ENCODE measurements around the gene S100A8.

GRCh38 chr1:153438599-153438998 lies 47.7 kb upstream of the S100A8 start:
- no peak for TF ChIP-seq SRF (IDR thresholded peaks at IDR 0.05; ENCODE audit: low read depth)
- no peak for TF ChIP-seq POLR2A (IDR thresholded peaks at IDR 0.05; ENCODE audit: borderline replicate concordance, extremely low read depth, insufficient read depth, insufficient read length)
- no peak for TF ChIP-seq ZNF274 (IDR thresholded peaks at IDR 0.05; ENCODE audit: low read depth, low read length)
- no peak for TF ChIP-seq CTCF (IDR thresholded peaks at IDR 0.05 in 2 of 3, conservative IDR thresholded peaks at IDR 0.05 in 1 of 3; ENCODE audit: borderline replicate concordance in 1 of 3, insufficient read depth in 1 of 3, low read depth in 2 of 3, low read length in 2 of 3)
- no peak for TF ChIP-seq CBX3 (IDR thresholded peaks at IDR 0.05; ENCODE audit: low read depth)

All from HCT116 (cell line).